ENCODE measurements around the gene TMPRSS11B. TPM values are rescaled to one million over a fixed set of nuclear protein-coding genes. Genes with fewer than 3 reads are reported as not detected.

TMPRSS11B gene
- total RNA-seq, 2 donors from 2014 or later: 0.15 to 0.18 TPM

DNA sequence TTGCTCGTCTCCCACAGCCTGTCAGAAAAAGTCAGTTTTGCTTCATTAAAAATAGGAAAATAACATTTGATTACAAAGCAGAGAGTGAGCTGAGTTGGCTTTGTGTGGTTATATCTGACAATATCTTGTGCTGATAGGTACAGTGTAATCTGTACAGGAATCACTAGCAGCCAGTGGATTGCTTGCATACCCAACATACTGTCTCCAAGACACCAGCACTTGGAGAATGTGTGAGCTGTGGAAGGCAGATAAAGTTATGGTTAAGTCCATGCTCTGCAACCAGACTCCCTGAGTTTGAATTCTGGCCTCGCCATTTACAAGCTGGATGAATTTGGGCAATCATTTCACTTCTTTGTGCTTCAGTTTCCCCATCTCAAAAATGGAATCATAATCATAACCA is 58.3 kb downstream of the TMPRSS11B start:
- TF ChIP-seq, protein P1, sequence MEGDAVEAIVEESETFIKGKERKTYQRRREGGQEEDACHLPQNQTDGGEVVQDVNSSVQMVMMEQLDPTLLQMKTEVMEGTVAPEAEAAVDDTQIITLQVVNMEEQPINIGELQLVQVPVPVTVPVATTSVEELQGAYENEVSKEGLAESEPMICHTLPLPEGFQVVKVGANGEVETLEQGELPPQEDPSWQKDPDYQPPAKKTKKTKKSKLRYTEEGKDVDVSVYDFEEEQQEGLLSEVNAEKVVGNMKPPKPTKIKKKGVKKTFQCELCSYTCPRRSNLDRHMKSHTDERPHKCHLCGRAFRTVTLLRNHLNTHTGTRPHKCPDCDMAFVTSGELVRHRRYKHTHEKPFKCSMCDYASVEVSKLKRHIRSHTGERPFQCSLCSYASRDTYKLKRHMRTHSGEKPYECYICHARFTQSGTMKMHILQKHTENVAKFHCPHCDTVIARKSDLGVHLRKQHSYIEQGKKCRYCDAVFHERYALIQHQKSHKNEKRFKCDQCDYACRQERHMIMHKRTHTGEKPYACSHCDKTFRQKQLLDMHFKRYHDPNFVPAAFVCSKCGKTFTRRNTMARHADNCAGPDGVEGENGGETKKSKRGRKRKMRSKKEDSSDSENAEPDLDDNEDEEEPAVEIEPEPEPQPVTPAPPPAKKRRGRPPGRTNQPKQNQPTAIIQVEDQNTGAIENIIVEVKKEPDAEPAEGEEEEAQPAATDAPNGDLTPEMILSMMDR (conservative IDR thresholded peaks at IDR 0.05): no peak
- H3K4me1 ChIP-seq (ENCODE audit: control insufficient read depth, insufficient read depth, low read length): no peaks in the 10 kb centered on the region
- Mint-ChIP-seq H3K9me3 (no peaks in the 10 kb centered on the region), H3K36me3 (ENCODE audit: low read depth) (no peaks in the 10 kb centered on the region), H3K4me1 (no peaks in the 10 kb centered on the region), H3K4me3 (no peak overlapping the region), H3K27ac (no peak overlapping the region), H3K27me3 (ENCODE audit: insufficient read depth) (no peaks in the 10 kb centered on the region)
- no peak overlapping the region for H3K4me3 ChIP-seq (ENCODE audit: low read length)
- H3K9ac ChIP-seq (ENCODE audit: extremely low read depth, low read length, poor library complexity, severe bottlenecking): no peak overlapping the region
- H3K9me3 ChIP-seq (ENCODE audit: control insufficient read depth, low read length): no peaks in the 10 kb centered on the region
- H3K36me3 ChIP-seq (ENCODE audit: control insufficient read depth, insufficient read depth, low read length): no peaks in the 10 kb centered on the region
- no peak for DNase-seq
- 89% methylated on average over 2 of the region's 2 CpGs; no CpG with 5 or more reads in 1 of the 2 experiments for WGBS, 2 experiments (ENCODE audit: insufficient coverage in 1 of 2, insufficient read length in 1 of 2)
- no peak overlapping the region for H3K27ac ChIP-seq (ENCODE audit: low read depth, low read length)
- H3K27me3 ChIP-seq (ENCODE audit: control insufficient read depth, insufficient read depth, low read length, poor library complexity, severe bottlenecking): no peaks in the 10 kb centered on the region

DNA sequence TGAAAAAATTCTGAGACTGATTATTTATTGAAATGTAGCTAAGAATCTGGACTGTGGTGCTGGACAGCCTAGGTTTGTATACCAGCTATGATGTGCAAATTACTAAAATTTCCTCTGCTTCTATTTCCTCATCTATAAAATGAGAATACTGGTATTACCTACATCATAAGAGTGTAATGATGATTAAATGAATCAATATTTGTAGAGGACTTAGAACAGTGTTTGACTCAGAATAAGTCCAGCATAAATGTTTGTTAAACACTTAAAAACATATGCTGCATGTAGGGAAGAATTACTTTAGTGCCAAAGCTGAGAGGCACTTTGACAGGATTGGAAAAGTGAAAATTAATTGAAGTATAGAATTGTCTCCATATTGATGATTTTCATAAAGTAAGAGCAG is 60.6 kb downstream of the TMPRSS11B start:
- H3K27me3 ChIP-seq (ENCODE audit: control insufficient read depth, insufficient read depth, low read length, poor library complexity, severe bottlenecking): no peaks in the 10 kb centered on the region
- H3K4me3 ChIP-seq (ENCODE audit: low read length): no peak overlapping the region

DNA sequence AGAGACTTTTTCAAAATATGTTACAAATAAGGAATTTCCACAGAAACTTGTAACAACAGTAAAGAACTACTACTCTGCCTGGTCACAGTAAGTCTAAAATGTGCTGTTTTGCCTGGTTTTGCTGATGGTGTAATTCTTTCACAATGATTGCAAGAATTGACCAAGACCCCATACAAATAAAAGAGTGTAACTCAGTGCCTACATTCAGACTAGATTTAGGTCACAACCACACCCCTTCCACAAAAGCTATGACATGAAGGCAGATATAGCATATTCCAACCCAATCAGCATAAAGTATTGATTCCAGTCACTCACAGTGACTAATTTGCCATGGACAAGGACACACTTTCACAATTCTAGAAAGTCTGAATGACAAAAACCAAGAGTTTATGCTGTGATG is 62.1 kb downstream of the TMPRSS11B start:
- DNase-seq: no peak
- no peak overlapping the region for H3K27ac ChIP-seq (ENCODE audit: low read depth, low read length)
- Mint-ChIP-seq H3K27me3 (ENCODE audit: insufficient read depth) (no peaks in the 10 kb centered on the region), H3K27ac (no peak overlapping the region), H3K4me3 (no peak overlapping the region), H3K4me1 (no peaks in the 10 kb centered on the region), H3K9me3 (no peaks in the 10 kb centered on the region), H3K36me3 (ENCODE audit: low read depth) (no peaks in the 10 kb centered on the region)
- no peaks in the 10 kb centered on the region for H3K36me3 ChIP-seq (ENCODE audit: control insufficient read depth, insufficient read depth, low read length)
- no peaks in the 10 kb centered on the region for H3K9me3 ChIP-seq (ENCODE audit: control insufficient read depth, low read length)
- no peaks in the 10 kb centered on the region for H3K27me3 ChIP-seq (ENCODE audit: control insufficient read depth, insufficient read depth, low read length, poor library complexity, severe bottlenecking)
- H3K4me3 ChIP-seq (ENCODE audit: low read length): no peak overlapping the region
- no peaks in the 10 kb centered on the region for H3K4me1 ChIP-seq (ENCODE audit: control insufficient read depth, insufficient read depth, low read length)
- H3K9ac ChIP-seq (ENCODE audit: extremely low read depth, low read length, poor library complexity, severe bottlenecking): no peak overlapping the region
- TF ChIP-seq, protein P1 (conservative IDR thresholded peaks at IDR 0.05): no peak

More for the DNA sequence above, 60.6 kb downstream of the TMPRSS11B start:
- no peaks in the 10 kb centered on the region for H3K9me3 ChIP-seq (ENCODE audit: control insufficient read depth, low read length)
- Mint-ChIP-seq H3K9me3 (no peaks in the 10 kb centered on the region), H3K36me3 (ENCODE audit: low read depth) (no peaks in the 10 kb centered on the region), H3K4me1 (no peaks in the 10 kb centered on the region), H3K27ac (no peak overlapping the region), H3K4me3 (no peak overlapping the region), H3K27me3 (ENCODE audit: insufficient read depth) (no peaks in the 10 kb centered on the region)
- DNase-seq: no peak
- no peaks in the 10 kb centered on the region for H3K36me3 ChIP-seq (ENCODE audit: control insufficient read depth, insufficient read depth, low read length)
- no peaks in the 10 kb centered on the region for H3K4me1 ChIP-seq (ENCODE audit: control insufficient read depth, insufficient read depth, low read length)
- no peak overlapping the region for H3K9ac ChIP-seq (ENCODE audit: extremely low read depth, low read length, poor library complexity, severe bottlenecking)
- no peak overlapping the region for H3K27ac ChIP-seq (ENCODE audit: low read depth, low read length)
- TF ChIP-seq, protein P1 (conservative IDR thresholded peaks at IDR 0.05): no peak
